ENCODE data around the gene SLX4IP.

The SLX4IP gene

DNA sequence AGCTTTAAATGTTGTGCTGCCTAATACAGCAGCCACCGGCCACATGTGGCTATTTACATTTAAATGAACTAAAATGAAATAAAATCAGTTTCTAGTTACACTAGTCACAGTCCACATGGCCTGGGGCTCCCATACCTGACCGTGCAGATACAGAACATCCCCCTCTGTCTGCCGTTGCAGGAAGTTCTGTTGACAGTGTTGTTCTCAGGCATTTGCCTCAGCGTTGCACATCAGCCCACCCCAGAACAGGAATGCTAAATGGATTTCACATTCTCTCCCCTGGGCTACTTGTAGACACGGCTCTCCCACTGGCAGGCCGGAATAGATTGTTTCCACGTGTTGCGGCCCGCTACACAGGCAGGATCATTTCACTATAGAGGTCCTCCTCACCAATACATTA lies 212.4 kb downstream of the SLX4IP start:
- H3K9ac ChIP-seq (ENCODE audit: low read depth, low read length), result no peak overlapping the region
- H3K9me3 ChIP-seq (ENCODE audit: control insufficient read depth, insufficient read depth, low read length), result no peaks in the 10 kb centered on the region
- H3K27me3 ChIP-seq (ENCODE audit: control insufficient read depth, insufficient read depth, low read length), result no peaks in the 10 kb centered on the region
- H3K4me1 ChIP-seq (ENCODE audit: control insufficient read depth, insufficient read depth, low read length), result peaks cover 22% of the 10 kb centered on the region
- H3K36me3 ChIP-seq (ENCODE audit: control insufficient read depth, insufficient read depth, low read length), result peaks cover 60% of the 10 kb centered on the region
- no peak overlapping the region for H3K4me3 ChIP-seq (ENCODE audit: low read depth, low read length)

DNA sequence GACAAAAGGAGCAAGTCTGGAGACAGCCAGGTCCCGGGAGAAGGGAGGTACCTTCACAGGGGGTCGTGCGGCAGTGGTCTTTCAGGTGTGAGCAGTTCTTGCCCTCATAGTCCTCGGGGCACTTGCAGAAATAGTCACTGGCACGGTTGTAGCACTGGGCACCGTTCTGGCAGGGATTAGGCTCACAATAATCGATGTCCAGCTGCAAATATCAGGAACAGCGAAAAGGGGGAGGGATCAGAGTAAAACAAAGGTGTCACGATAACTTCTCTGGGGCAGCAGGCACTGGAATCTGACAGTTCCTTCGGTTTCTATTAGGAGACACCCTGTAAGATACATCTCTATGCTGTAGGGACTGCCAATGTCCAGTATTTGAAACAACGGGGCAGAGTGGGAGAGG lies 212.8 kb downstream of the SLX4IP start:
- no peak overlapping the region for H3K4me3 ChIP-seq (ENCODE audit: low read depth, low read length)
- no peaks in the 10 kb centered on the region for H3K9me3 ChIP-seq (ENCODE audit: control insufficient read depth, insufficient read depth, low read length)
- peaks cover 22% of the 10 kb centered on the region for H3K4me1 ChIP-seq (ENCODE audit: control insufficient read depth, insufficient read depth, low read length)
- H3K9ac ChIP-seq (ENCODE audit: low read depth, low read length), result no peak overlapping the region
- peaks cover 56% of the 10 kb centered on the region for H3K36me3 ChIP-seq (ENCODE audit: control insufficient read depth, insufficient read depth, low read length)
- H3K27me3 ChIP-seq (ENCODE audit: control insufficient read depth, insufficient read depth, low read length), result no peaks in the 10 kb centered on the region

- no peak overlapping the region for H3K4me3 ChIP-seq (ENCODE audit: low read depth, low read length)
- peaks cover 23% of the 10 kb centered on the region for H3K4me1 ChIP-seq (ENCODE audit: control insufficient read depth, insufficient read depth, low read length)
- H3K9ac ChIP-seq (ENCODE audit: low read depth, low read length), result no peak overlapping the region
- H3K9me3 ChIP-seq (ENCODE audit: control insufficient read depth, insufficient read depth, low read length), result no peaks in the 10 kb centered on the region
- H3K27me3 ChIP-seq (ENCODE audit: control insufficient read depth, insufficient read depth, low read length), result no peaks in the 10 kb centered on the region
- H3K36me3 ChIP-seq (ENCODE audit: control insufficient read depth, insufficient read depth, low read length), result peaks cover 51% of the 10 kb centered on the region
Observed at GRCh38 chr20:10648651-10649050, 213.5 kb downstream of the SLX4IP start.

DNA sequence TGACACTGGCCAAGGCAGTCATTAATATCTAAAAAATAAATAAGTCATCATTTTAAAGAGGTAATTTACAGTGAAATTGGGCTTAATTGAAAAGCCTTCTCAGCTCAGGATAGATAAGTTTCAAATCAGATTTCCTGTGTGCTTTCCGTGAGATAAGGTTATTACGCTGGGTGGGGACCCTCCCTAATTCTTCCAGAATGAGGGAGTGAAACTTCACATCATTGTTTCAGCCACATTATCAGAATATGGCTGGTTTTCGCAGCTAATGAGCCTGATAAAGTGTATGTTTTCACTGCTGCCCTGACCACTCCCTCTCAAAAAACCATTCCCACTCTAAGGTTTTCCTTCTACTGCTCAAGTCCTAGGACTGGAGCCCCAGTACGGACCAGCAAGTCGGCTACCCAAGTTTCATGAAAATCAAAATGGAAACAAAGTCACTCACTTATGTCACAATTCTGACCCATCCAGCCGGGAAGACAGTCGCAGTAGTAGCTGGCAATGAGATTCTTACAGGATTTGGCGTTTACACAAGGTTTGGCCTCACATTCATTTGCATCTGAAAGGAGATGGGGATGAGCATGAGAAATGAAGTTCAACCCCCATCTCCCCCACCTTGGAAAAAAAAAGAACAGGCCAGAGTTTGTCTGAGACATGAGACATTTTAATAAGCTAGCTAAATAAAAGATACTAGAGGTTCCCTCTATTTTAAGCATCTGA lies 214.1 kb downstream of the SLX4IP start:
- H3K4me3 ChIP-seq (ENCODE audit: low read depth, low read length), result peak overlapping the region; percentile 5
- H3K36me3 ChIP-seq (ENCODE audit: control insufficient read depth, insufficient read depth, low read length), result peaks cover 47% of the 10 kb centered on the region
- no peaks in the 10 kb centered on the region for H3K27me3 ChIP-seq (ENCODE audit: control insufficient read depth, insufficient read depth, low read length)
- no peak overlapping the region for H3K9ac ChIP-seq (ENCODE audit: low read depth, low read length)
- H3K9me3 ChIP-seq (ENCODE audit: control insufficient read depth, insufficient read depth, low read length), result no peaks in the 10 kb centered on the region
- peaks cover 29% of the 10 kb centered on the region for H3K4me1 ChIP-seq (ENCODE audit: control insufficient read depth, insufficient read depth, low read length)

GRCh38 chr20:10649797-10650160 lies 214.7 kb downstream of the SLX4IP start:
- Histone ChIP-seq H3K4me1 (ENCODE audit: control insufficient read depth, insufficient read depth, low read length) (peaks cover 33% of the 10 kb centered on the region), H3K27me3 (ENCODE audit: control insufficient read depth, insufficient read depth, low read length) (no peaks in the 10 kb centered on the region), H3K9me3 (ENCODE audit: control insufficient read depth, insufficient read depth, low read length) (no peaks in the 10 kb centered on the region), H3K9ac (ENCODE audit: low read depth, low read length) (no peak overlapping the region), H3K4me3 (ENCODE audit: low read depth, low read length) (no peak overlapping the region), H3K36me3 (ENCODE audit: control insufficient read depth, insufficient read depth, low read length) (peaks cover 42% of the 10 kb centered on the region)

DNA sequence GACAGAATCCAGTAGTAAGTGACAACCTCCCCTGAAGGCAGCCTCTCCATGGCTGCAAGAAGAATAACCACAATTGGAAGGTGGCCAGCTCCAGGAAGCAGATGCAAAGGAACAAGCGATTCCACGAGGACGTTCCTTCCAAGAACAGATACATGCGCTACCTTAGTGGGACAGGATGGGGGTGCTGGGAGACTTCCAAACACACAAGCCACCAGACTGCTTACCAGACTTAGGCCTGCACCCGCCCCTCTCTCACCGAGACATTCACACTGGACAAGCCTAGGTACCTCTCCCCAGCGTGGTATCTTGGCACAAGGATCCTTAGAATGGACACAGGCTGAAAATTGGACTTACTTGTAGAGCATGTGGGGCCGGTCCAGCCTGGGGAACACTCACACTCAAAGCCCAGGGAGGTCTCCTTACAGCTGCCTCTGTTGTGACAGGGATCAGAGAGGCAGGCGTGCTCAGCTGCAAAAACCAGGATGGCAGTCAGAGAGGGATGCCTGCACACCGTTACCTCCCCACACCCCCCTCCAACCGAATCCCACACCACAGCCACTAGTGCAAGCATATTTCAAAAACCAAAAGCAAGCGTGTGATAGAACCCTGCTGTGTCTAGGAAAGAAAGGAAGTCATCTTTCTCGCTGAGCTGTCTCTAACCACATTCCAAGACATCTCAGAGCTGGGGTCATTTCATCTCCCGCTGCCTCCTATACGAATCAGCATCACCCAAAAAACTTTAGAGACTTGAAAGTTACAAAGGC lies 216.3 kb downstream of the SLX4IP start:
- Histone ChIP-seq H3K9me3 (ENCODE audit: control insufficient read depth, insufficient read depth, low read length) (no peaks in the 10 kb centered on the region), H3K4me3 (ENCODE audit: low read depth, low read length) (no peak overlapping the region), H3K4me1 (ENCODE audit: control insufficient read depth, insufficient read depth, low read length) (peaks cover 40% of the 10 kb centered on the region), H3K36me3 (ENCODE audit: control insufficient read depth, insufficient read depth, low read length) (peaks cover 26% of the 10 kb centered on the region), H3K27me3 (ENCODE audit: control insufficient read depth, insufficient read depth, low read length) (no peaks in the 10 kb centered on the region), H3K9ac (ENCODE audit: low read depth, low read length) (no peak overlapping the region)

DNA sequence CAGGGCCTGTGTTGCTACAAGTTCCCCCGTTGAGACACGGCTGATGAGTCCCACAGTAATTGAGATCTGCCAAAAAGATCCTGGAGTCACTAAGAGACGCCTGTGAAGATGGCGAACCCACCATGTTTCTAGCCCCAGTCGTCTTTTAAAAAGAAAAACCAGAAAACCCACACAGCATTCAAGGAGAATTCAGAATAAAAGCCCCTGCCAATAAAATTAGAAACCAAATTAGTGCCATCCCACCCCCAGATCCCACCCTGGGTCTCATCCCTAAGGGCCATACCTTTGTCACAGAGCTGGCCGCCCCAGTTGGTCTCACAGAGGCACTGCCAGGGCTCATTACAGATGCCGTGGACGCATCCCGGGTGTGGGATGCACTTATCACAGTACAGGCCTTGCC lies 217.1 kb downstream of the SLX4IP start:
- peaks cover 18% of the 10 kb centered on the region for H3K36me3 ChIP-seq (ENCODE audit: control insufficient read depth, insufficient read depth, low read length)
- H3K4me1 ChIP-seq (ENCODE audit: control insufficient read depth, insufficient read depth, low read length), result peaks cover 40% of the 10 kb centered on the region
- no peak overlapping the region for H3K9ac ChIP-seq (ENCODE audit: low read depth, low read length)
- no peaks in the 10 kb centered on the region for H3K27me3 ChIP-seq (ENCODE audit: control insufficient read depth, insufficient read depth, low read length)
- H3K9me3 ChIP-seq (ENCODE audit: control insufficient read depth, insufficient read depth, low read length), result no peaks in the 10 kb centered on the region
- no peak overlapping the region for H3K4me3 ChIP-seq (ENCODE audit: low read depth, low read length)

DNA sequence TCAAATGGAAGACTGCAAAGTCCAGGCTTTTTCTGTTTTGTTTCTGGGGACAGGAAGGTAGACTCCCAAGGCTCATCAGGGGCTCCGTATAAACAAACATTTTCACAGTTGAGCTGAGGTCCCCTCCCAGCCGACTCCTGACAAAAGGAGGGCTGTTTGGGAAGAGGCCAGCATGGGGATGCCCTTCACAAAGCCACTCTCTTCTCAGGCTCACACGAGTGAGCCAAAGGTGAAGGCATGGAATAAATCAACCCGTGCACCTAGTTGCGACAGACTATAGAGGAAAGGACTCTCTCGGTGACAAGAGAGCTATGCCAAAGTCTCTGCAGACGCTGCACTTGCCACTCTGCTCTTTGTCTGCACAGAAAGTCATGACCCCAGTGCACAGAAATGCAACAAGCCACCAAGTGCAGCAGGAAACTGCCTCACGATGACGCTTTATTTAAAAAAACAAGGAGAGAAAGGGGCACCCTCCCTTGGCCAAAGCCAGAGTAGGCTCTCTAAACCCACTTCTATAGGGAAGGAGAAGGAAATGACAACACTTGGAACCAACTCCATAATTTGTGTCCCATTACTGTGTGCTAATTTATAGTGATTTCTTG lies 217.7 kb downstream of the SLX4IP start:
- Histone ChIP-seq H3K4me3 (ENCODE audit: low read depth, low read length) (no peak overlapping the region), H3K36me3 (ENCODE audit: control insufficient read depth, insufficient read depth, low read length) (peaks cover 12% of the 10 kb centered on the region), H3K9ac (ENCODE audit: low read depth, low read length) (no peak overlapping the region), H3K4me1 (ENCODE audit: control insufficient read depth, insufficient read depth, low read length) (peaks cover 40% of the 10 kb centered on the region), H3K27me3 (ENCODE audit: control insufficient read depth, insufficient read depth, low read length) (no peaks in the 10 kb centered on the region), H3K9me3 (ENCODE audit: control insufficient read depth, insufficient read depth, low read length) (no peaks in the 10 kb centered on the region)

GRCh38 chr20:10653599-10654249 lies 218.6 kb downstream of the SLX4IP start:
- H3K27me3 ChIP-seq (ENCODE audit: control insufficient read depth, insufficient read depth, low read length), result no peaks in the 10 kb centered on the region
- H3K36me3 ChIP-seq (ENCODE audit: control insufficient read depth, insufficient read depth, low read length), result peaks cover 3% of the 10 kb centered on the region
- no peak overlapping the region for H3K9ac ChIP-seq (ENCODE audit: low read depth, low read length)
- H3K9me3 ChIP-seq (ENCODE audit: control insufficient read depth, insufficient read depth, low read length), result no peaks in the 10 kb centered on the region
- H3K4me1 ChIP-seq (ENCODE audit: control insufficient read depth, insufficient read depth, low read length), result peaks cover 37% of the 10 kb centered on the region
- no peak overlapping the region for H3K4me3 ChIP-seq (ENCODE audit: low read depth, low read length)

DNA sequence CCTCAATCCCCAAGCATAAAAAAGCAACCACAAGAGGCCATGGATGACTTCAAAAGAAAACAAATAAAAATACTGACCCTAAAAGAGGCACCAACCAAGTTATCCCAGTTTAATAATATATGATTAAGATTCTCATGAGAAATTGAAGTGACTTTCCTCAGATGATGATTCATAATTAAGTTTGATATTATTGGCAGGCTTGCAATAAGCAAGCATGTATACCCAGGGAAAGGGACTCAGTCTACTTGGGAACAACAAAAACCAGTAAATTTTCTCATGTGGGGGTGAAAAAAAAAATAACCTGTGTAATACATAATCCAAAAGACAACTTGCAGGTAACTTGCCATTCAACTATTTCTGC lies 219.1 kb downstream of the SLX4IP start:
- no peaks in the 10 kb centered on the region for H3K27me3 ChIP-seq (ENCODE audit: control insufficient read depth, insufficient read depth, low read length)
- H3K4me1 ChIP-seq (ENCODE audit: control insufficient read depth, insufficient read depth, low read length), result peaks cover 32% of the 10 kb centered on the region
- H3K9ac ChIP-seq (ENCODE audit: low read depth, low read length), result no peak overlapping the region
- no peak overlapping the region for H3K4me3 ChIP-seq (ENCODE audit: low read depth, low read length)
- H3K36me3 ChIP-seq (ENCODE audit: control insufficient read depth, insufficient read depth, low read length), result peaks cover 2% of the 10 kb centered on the region
- no peaks in the 10 kb centered on the region for H3K9me3 ChIP-seq (ENCODE audit: control insufficient read depth, insufficient read depth, low read length)

GRCh38 chr20:10654630-10655029 lies 219.5 kb downstream of the SLX4IP start:
- Histone ChIP-seq H3K4me3 (ENCODE audit: low read depth, low read length) (no peak overlapping the region), H3K9me3 (ENCODE audit: control insufficient read depth, insufficient read depth, low read length) (no peaks in the 10 kb centered on the region), H3K36me3 (ENCODE audit: control insufficient read depth, insufficient read depth, low read length) (peaks cover 2% of the 10 kb centered on the region), H3K4me1 (ENCODE audit: control insufficient read depth, insufficient read depth, low read length) (peaks cover 30% of the 10 kb centered on the region), H3K9ac (ENCODE audit: low read depth, low read length) (no peak overlapping the region), H3K27me3 (ENCODE audit: control insufficient read depth, insufficient read depth, low read length) (no peaks in the 10 kb centered on the region)
